Suprapubic skin (tissue), 4 donors: ENCODE measurements around the gene GDAP1L1.

ENCODE experiments used
- EP300 ChIP-seq: sonication (generic); formaldehyde crosslinking; IDR thresholded peaks from one replicate; pipeline ENCODE4 v1.6.1; 2017; ENCODE audit warnings: antibody characterized with exemption
- POLR2A ChIP-seq, 2 donors: fragments of 450-650 bp; IDR thresholded peaks; one replicate each; pipeline ENCODE4 v1.6.1; 2017; ENCODE audit warnings: antibody characterized with exemption in 2 of 2, mild to moderate bottlenecking in 2 of 2, moderate library complexity in 2 of 2
- POLR2AphosphoS5 ChIP-seq, 3 donors: sonication (generic); formaldehyde crosslinking; IDR thresholded peaks; one replicate each; pipeline ENCODE4 v1.6.1; 2017; ENCODE audit warnings: antibody characterized with exemption in 3 of 3
- TF ChIP-seq, protein P1 (sequence below), 2 donors: fragments of 200-600 bp in 1 of 2; fragments of 450-650 bp in 1 of 2; sonication (generic) in 1 of 2; IDR thresholded peaks; one replicate each; pipeline ENCODE4 v1.5.1; 2016 to 2019; ENCODE audit warnings: antibody characterized with exemption in 2 of 2, mild to moderate bottlenecking in 1 of 2, moderate library complexity in 1 of 2

DNA sequence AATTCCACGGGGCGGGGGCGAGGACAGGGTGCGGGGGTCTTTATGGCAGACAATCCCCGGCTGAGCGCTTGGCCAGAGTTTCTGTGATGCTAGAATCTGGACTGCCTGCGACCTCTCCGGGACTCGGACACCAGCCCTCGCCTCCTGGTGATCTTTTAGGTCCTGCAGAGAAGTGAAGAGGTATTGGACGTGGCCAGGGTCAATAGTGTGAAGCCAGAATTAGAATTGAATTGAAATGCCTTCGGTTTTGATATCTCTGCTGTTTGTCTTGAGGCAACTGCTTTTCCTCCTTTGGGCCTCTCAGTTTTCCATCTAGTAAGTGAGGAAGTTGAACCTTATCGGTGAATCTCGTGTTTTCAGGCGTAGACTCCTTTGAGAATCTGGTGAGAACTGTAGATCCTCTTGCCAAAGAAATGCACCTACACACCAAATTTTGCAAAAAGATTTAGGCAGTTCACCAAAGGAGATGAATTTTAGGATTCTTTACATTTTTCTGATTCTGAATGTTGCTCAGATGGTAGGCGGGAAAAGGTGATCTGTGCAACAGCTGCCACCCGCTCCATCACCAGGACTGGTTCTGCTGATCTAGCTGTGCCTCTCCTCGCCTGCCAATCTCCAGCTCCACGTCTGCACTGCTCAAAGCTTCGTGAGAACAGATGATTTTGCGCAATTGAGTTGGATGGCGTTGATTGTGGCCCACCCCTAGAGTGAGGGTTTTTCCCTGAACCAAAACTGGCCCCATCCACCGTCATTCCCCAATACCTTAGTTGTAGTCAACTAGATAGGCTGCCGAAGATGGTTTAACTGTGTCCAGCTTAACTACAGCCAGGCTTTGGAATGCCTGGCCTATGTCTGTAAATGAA, 35.7 kb upstream of the GDAP1L1 start:
- TF ChIP-seq, protein P1, sequence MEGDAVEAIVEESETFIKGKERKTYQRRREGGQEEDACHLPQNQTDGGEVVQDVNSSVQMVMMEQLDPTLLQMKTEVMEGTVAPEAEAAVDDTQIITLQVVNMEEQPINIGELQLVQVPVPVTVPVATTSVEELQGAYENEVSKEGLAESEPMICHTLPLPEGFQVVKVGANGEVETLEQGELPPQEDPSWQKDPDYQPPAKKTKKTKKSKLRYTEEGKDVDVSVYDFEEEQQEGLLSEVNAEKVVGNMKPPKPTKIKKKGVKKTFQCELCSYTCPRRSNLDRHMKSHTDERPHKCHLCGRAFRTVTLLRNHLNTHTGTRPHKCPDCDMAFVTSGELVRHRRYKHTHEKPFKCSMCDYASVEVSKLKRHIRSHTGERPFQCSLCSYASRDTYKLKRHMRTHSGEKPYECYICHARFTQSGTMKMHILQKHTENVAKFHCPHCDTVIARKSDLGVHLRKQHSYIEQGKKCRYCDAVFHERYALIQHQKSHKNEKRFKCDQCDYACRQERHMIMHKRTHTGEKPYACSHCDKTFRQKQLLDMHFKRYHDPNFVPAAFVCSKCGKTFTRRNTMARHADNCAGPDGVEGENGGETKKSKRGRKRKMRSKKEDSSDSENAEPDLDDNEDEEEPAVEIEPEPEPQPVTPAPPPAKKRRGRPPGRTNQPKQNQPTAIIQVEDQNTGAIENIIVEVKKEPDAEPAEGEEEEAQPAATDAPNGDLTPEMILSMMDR (IDR thresholded peaks at IDR 0.05), result no peak
- no peak for TF ChIP-seq POLR2A (IDR thresholded peaks at IDR 0.05)
- no peak for TF ChIP-seq EP300
- no peak for TF ChIP-seq POLR2AphosphoS5 (IDR thresholded peaks at IDR 0.05)
